ENCODE results near the gene TCERG1L. TPM values are rescaled to one million over a fixed set of nuclear protein-coding genes. Genes with fewer than 3 reads are reported as not detected.

The TCERG1L gene
- total and polyA plus RNA-seq, 9 of the 15 experiments (the other 6 are each of a cell fraction or from before 2014, with no cell fraction given), result not detected

DNA sequence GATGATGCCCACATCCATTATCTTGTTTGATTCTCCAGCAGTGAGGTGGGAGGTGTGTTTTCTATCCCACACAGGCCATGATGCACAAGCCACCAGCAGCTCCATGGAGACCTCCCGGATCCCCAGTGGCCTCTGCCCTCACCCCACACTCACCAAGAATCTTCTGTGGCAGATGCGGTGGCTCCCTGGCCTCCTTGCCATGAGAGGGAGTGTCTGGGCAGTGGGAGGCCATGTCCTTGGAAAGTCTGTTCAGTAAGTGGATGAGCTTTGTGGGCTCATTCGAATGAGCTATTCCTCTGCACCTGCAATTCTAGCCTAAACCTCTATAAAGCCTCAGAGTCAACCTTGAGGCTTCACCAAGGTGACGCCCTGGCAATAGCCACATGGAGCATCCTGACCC, 243.8 kb downstream of the TCERG1L start (continued):
- TF ChIP-seq MBD1 (CRISPR knock-in tag; IDR thresholded peaks at IDR 0.05), result no peak
- no peak for TF ChIP-seq FIP1L1 (IDR thresholded peaks at IDR 0.05; ENCODE audit: low read depth, low read length, poor library complexity, severe bottlenecking)
- TF ChIP-seq ZNF592 (IDR thresholded peaks at IDR 0.05), result no peak

DNA sequence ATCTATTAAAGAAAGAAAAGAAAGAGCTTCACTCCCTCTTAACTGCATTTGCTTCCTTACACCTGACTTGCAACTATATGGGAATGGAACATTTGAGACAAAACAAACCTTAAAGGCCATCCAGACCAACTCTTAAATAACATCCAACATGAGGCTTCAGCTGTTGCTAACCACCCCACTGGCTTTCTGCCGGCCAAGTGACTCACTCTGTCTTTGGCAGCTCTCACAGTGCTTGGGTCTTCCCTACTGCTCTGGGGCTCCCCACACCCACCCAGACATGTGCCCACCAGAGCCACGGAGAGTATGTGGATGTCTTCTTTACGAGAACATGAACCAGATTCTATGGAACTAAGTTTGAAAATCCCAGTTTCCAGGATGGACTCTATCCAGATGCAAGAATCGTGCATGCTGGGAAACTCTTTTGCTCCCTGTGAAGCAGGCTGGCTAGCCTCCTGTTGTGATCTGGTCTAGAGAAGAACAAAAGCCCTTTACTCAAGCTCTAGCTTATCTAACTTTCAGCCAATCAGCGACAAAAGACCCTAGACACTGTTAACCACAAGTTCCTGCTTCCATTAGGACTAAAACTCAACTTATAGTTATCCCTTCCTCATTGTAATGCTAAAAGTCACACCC, 245.7 kb downstream of the TCERG1L start:
- Histone ChIP-seq H3K27me3 (ENCODE audit: control insufficient read depth in 2 of 2, insufficient read depth in 2 of 2, low read length in 2 of 2) (0 out of 5 replicates have a peak, but pooled peaks cover 0 to 4% of the 10 kb centered on the region in 2 experiments), H3K36me3 (ENCODE audit: control insufficient read depth, insufficient read depth, low read length) (no peaks in the 10 kb centered on the region), H3K79me2 (ENCODE audit: control insufficient read depth, insufficient read depth, low read length) (no peaks in the 10 kb centered on the region), H4K20me1 (replicated peaks; ENCODE audit: control insufficient read depth, insufficient read depth, low read length) (no peaks in the 10 kb centered on the region), H3K4me2 (ENCODE audit: insufficient read depth, low read length) (no peak overlapping the region), H2AFZ (ENCODE audit: low read depth, low read length) (no peak overlapping the region), H3K4me3 (no peak overlapping the region), H3K27ac (ENCODE audit: extremely low read depth, low read depth, low read length) (no peak overlapping the region), H3K4me1 (replicated peaks in 1 of 2; ENCODE audit: control insufficient read depth in 2 of 2, insufficient read depth in 2 of 2, low read length in 2 of 2) (no peaks in the 10 kb centered on the region), H3K9me1 (ENCODE audit: control insufficient read depth, insufficient read depth, low read length) (no peaks in the 10 kb centered on the region), H3K9me3 (replicated peaks; ENCODE audit: control insufficient read depth, insufficient read depth, low read depth, low read length) (no peaks in the 10 kb centered on the region), H3K9ac (ENCODE audit: insufficient read depth in 1 of 2, low read depth in 2 of 2, low read length in 2 of 2) (no peak overlapping the region)
- ChIA-PET CTCF (ENCODE audit: low intra/inter-chr PET ratio) (no interaction called here), POLR2A (interaction anchor here (0.5 kb wide), 1 partner anchor 809 kb away, joined by 3 read pairs; no protein-coding TSS in a partner anchor)
- FAIRE-seq (no peak), ATAC-seq (no peak), DNase-seq (ENCODE audit: extremely low read depth in 1 of 4, low spot score in 3 of 4) (no peak)
- in situ Hi-C loops (cut with MboI) (no loop called here), intact Hi-C loops (cut with micrococcal nuclease) (no loop called here)
- 2% methylated on average over 5 of the region's 5 CpGs for WGBS (ENCODE audit: insufficient coverage, low coverage, missing lambda C conversion rate)
- TF ChIP-seq TRIM24 (IDR thresholded peaks at IDR 0.05), result no peak
- TF ChIP-seq, protein P1, sequence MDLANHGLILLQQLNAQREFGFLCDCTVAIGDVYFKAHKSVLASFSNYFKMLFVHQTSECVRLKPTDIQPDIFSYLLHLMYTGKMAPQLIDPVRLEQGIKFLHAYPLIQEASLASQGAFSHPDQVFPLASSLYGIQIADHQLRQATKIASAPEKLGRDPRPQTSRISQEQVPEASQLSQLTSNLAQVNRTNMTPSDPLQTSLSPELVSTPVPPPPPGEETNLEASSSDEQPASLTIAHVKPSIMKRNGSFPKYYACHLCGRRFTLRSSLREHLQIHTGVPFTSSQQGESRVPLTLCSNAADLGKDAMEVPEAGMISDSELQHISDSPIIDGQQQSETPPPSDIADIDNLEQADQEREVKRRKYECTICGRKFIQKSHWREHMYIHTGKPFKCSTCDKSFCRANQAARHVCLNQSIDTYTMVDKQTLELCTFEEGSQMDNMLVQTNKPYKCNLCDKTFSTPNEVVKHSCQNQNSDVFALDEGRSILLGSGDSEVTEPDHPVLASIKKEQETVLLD (IDR thresholded peaks at IDR 0.05), result no peak
- TF ChIP-seq, protein P2, sequence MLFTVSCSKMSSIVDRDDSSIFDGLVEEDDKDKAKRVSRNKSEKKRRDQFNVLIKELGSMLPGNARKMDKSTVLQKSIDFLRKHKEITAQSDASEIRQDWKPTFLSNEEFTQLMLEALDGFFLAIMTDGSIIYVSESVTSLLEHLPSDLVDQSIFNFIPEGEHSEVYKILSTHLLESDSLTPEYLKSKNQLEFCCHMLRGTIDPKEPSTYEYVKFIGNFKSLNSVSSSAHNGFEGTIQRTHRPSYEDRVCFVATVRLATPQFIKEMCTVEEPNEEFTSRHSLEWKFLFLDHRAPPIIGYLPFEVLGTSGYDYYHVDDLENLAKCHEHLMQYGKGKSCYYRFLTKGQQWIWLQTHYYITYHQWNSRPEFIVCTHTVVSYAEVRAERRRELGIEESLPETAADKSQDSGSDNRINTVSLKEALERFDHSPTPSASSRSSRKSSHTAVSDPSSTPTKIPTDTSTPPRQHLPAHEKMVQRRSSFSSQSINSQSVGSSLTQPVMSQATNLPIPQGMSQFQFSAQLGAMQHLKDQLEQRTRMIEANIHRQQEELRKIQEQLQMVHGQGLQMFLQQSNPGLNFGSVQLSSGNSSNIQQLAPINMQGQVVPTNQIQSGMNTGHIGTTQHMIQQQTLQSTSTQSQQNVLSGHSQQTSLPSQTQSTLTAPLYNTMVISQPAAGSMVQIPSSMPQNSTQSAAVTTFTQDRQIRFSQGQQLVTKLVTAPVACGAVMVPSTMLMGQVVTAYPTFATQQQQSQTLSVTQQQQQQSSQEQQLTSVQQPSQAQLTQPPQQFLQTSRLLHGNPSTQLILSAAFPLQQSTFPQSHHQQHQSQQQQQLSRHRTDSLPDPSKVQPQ (CRISPR knock-in tag; IDR thresholded peaks at IDR 0.05; ENCODE audit: borderline replicate concordance), result no peak
- TF ChIP-seq, protein P3, sequence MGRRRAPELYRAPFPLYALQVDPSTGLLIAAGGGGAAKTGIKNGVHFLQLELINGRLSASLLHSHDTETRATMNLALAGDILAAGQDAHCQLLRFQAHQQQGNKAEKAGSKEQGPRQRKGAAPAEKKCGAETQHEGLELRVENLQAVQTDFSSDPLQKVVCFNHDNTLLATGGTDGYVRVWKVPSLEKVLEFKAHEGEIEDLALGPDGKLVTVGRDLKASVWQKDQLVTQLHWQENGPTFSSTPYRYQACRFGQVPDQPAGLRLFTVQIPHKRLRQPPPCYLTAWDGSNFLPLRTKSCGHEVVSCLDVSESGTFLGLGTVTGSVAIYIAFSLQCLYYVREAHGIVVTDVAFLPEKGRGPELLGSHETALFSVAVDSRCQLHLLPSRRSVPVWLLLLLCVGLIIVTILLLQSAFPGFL (CRISPR knock-in tag; IDR thresholded peaks at IDR 0.05), result no peak
- no TSS peak for BruUV-seq (replicated peaks)
